Measurements from ENCODE around the gene RABGAP1L.

Gene RABGAP1L

GRCh38 chr1:174626031-174627025 is 467.0 kb downstream of the RABGAP1L start:
- Histone ChIP-seq H3K4me3 (ENCODE audit: low read length, poor library complexity, severe bottlenecking) (no peak overlapping the region), H3K4me2 (ENCODE audit: low read depth, low read length, poor library complexity, severe bottlenecking) (no peak overlapping the region), H3K9me3 (ENCODE audit: insufficient read depth, low read depth, low read length) (no peaks in the 10 kb centered on the region), H3K79me2 (ENCODE audit: insufficient read depth, low read length) (no peaks in the 10 kb centered on the region), H3K4me1 (ENCODE audit: insufficient read depth, low read length, poor library complexity, severe bottlenecking) (no peaks in the 10 kb centered on the region), H3K9me2 (replicated peaks; ENCODE audit: low read depth, low read length) (no peaks in the 10 kb centered on the region), H3K27me3 (ENCODE audit: insufficient read depth, low read length, poor library complexity, severe bottlenecking) (no peaks in the 10 kb centered on the region), H2AFZ (ENCODE audit: low read length) (no peak overlapping the region), H3F3A (ENCODE audit: low read depth) (no peaks in the 10 kb centered on the region), H3K9ac (ENCODE audit: low read depth, low read length, poor library complexity, severe bottlenecking) (no peak overlapping the region), H4K20me1 (ENCODE audit: insufficient read depth, low read length, poor library complexity, severe bottlenecking) (no peaks in the 10 kb centered on the region), H3K36me3 (ENCODE audit: insufficient read depth, low read length) (no peaks in the 10 kb centered on the region)
- no peak for TF ChIP-seq EZH2phosphoT487 (IDR thresholded peaks at IDR 0.05; ENCODE audit: borderline replicate concordance)
- TF ChIP-seq CTCF (conservative IDR thresholded peaks at IDR 0.05; ENCODE audit: low read length): no peak

- Histone ChIP-seq H3K9ac (ENCODE audit: low read depth, low read length, poor library complexity, severe bottlenecking) (no peak overlapping the region), H3K4me2 (ENCODE audit: low read depth, low read length, poor library complexity, severe bottlenecking) (no peak overlapping the region), H3K4me1 (ENCODE audit: insufficient read depth, low read length, poor library complexity, severe bottlenecking) (no peaks in the 10 kb centered on the region), H3K4me3 (ENCODE audit: low read length, poor library complexity, severe bottlenecking) (no peak overlapping the region), H3K9me2 (replicated peaks; ENCODE audit: low read depth, low read length) (no peaks in the 10 kb centered on the region), H2AFZ (ENCODE audit: low read length) (no peak overlapping the region), H3F3A (ENCODE audit: low read depth) (no peaks in the 10 kb centered on the region), H3K9me3 (ENCODE audit: insufficient read depth, low read depth, low read length) (no peaks in the 10 kb centered on the region), H3K27me3 (ENCODE audit: insufficient read depth, low read length, poor library complexity, severe bottlenecking) (no peaks in the 10 kb centered on the region), H4K20me1 (ENCODE audit: insufficient read depth, low read length, poor library complexity, severe bottlenecking) (no peaks in the 10 kb centered on the region), H3K79me2 (ENCODE audit: insufficient read depth, low read length) (no peaks in the 10 kb centered on the region), H3K36me3 (ENCODE audit: insufficient read depth, low read length) (peaks cover 5% of the 10 kb centered on the region; the same call in 1 of the 2 replicates)
- TF ChIP-seq EZH2phosphoT487 (IDR thresholded peaks at IDR 0.05; ENCODE audit: borderline replicate concordance) (no peak), CTCF (conservative IDR thresholded peaks at IDR 0.05; ENCODE audit: low read length) (no peak)
These were observed 478.2 kb downstream of the RABGAP1L start for GRCh38 chr1:174637487-174637886.

GRCh38 chr1:174639461-174639860 is 480.1 kb downstream of the RABGAP1L start:
- no peak overlapping the region for H3K4me3 ChIP-seq (ENCODE audit: low read length, poor library complexity, severe bottlenecking)
- H2AFZ ChIP-seq (ENCODE audit: low read length): no peak overlapping the region
- peaks cover 5% of the 10 kb centered on the region; the same call in 1 of the 2 replicates for H3K36me3 ChIP-seq (ENCODE audit: insufficient read depth, low read length)
- H3K9ac ChIP-seq (ENCODE audit: low read depth, low read length, poor library complexity, severe bottlenecking): no peak overlapping the region
- no peaks in the 10 kb centered on the region for H4K20me1 ChIP-seq (ENCODE audit: insufficient read depth, low read length, poor library complexity, severe bottlenecking)
- peaks cover under 1% of the 10 kb centered on the region; the same call in 1 of the 2 replicates for H3F3A ChIP-seq (ENCODE audit: low read depth)
- no peaks in the 10 kb centered on the region for H3K27me3 ChIP-seq (ENCODE audit: insufficient read depth, low read length, poor library complexity, severe bottlenecking)
- TF ChIP-seq EZH2phosphoT487 (IDR thresholded peaks at IDR 0.05; ENCODE audit: borderline replicate concordance): no peak
- no peak for TF ChIP-seq CTCF (conservative IDR thresholded peaks at IDR 0.05; ENCODE audit: low read length)
- no peaks in the 10 kb centered on the region for H3K79me2 ChIP-seq (ENCODE audit: insufficient read depth, low read length)
- H3K9me3 ChIP-seq (ENCODE audit: insufficient read depth, low read depth, low read length): no peaks in the 10 kb centered on the region
- H3K4me1 ChIP-seq (ENCODE audit: insufficient read depth, low read length, poor library complexity, severe bottlenecking): no peaks in the 10 kb centered on the region
- H3K9me2 ChIP-seq (replicated peaks; ENCODE audit: low read depth, low read length): no peaks in the 10 kb centered on the region
- H3K4me2 ChIP-seq (ENCODE audit: low read depth, low read length, poor library complexity, severe bottlenecking): no peak overlapping the region
